ENCODE data around the gene NAA30. TPM values are rescaled to one million over a fixed set of nuclear protein-coding genes. Genes with fewer than 3 reads are reported as not detected.

Gene NAA30
- total RNA-seq, 1 experiment from 2014 or later: 17.8 TPM

DNA sequence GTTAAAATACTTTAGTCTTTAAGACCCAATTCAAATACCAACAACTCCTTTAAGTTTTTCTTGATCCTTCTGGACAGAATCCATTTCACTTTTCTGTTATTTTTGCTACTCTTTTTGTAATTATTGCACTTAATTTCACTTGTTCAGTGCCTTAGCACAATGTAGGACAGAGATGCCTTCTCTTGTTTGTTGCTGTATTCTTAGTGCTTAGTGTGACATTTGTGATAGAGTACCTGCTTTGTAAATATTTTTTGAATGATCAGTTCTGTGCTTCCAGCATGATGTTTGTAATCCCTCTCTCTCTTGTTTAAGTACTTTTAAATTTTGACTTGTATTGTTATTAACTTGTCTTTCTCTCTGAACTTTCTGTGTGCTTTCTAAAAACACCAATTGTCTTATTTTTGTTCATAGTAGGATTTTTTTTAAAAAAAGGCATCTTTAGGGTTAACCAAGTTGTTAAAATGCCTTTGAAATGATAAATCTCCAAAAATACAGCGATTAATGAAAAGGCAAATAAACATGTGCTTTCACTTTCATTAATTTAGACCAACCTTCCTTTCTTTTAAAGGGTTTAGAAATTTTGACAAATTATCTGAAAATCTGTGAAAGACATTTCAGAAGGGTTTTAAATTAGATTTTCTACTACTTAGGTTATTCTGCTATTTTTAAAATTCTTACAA is 11.9 kb downstream of the NAA30 start (continued):
- TF ChIP-seq, protein P1, sequence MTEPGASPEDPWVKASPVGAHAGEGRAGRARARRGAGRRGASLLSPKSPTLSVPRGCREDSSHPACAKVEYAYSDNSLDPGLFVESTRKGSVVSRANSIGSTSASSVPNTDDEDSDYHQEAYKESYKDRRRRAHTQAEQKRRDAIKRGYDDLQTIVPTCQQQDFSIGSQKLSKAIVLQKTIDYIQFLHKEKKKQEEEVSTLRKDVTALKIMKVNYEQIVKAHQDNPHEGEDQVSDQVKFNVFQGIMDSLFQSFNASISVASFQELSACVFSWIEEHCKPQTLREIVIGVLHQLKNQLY (CRISPR knock-in tag; IDR thresholded peaks at IDR 0.05): no peak

DNA sequence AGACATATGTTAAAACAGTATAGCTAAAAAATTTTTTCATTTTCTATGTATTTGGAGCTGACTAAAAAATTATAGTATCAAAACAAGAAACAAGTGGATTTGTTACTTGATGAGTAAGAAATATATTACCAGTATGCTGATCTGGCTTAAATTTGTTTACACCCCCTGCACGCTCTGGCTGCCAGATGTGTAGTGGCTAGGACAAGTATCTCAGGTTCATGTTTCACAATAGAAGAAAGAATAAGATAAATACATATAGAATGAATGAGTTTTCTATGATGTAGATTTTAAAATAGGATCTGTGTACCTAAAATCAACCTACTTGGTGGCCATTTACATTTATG is 13.1 kb downstream of the NAA30 start:
- Mint-ChIP-seq H3K36me3 (peaks cover 16% of the 10 kb centered on the region), H3K9me3 (no peaks in the 10 kb centered on the region), H3K4me1 (no peaks in the 10 kb centered on the region), H3K4me3 (no peak overlapping the region), H3K27ac (no peak overlapping the region), H3K27me3 (ENCODE audit: low read depth) (no peaks in the 10 kb centered on the region)
- CTCF ChIA-PET: no interaction called here
- POLR2A ChIA-PET: no interaction called here
- TF ChIP-seq GRHL2 (CRISPR knock-in tag; IDR thresholded peaks at IDR 0.05; ENCODE audit: insufficient replicate concordance, severe bottlenecking) (no peak), ETV6 (CRISPR knock-in tag; IDR thresholded peaks at IDR 0.05) (no peak), ATF1 (CRISPR knock-in tag; IDR thresholded peaks at IDR 0.05) (no peak)
- TF ChIP-seq, protein P2, sequence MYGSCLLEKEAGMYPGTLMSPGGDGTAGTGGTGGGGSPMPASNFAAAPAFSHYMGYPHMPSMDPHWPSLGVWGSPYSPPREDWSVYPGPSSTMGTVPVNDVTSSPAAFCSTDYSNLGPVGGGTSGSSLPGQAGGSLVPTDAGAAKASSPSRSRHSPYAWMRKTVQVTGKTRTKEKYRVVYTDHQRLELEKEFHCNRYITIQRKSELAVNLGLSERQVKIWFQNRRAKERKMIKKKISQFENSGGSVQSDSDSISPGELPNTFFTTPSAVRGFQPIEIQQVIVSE (CRISPR knock-in tag; IDR thresholded peaks at IDR 0.05; ENCODE audit: borderline replicate concordance): no peak
- TF ChIP-seq, protein P3, sequence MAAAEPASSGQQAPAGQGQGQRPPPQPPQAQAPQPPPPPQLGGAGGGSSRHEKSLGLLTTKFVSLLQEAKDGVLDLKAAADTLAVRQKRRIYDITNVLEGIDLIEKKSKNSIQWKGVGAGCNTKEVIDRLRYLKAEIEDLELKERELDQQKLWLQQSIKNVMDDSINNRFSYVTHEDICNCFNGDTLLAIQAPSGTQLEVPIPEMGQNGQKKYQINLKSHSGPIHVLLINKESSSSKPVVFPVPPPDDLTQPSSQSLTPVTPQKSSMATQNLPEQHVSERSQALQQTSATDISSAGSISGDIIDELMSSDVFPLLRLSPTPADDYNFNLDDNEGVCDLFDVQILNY (CRISPR knock-in tag; IDR thresholded peaks at IDR 0.05): no peak
- TF ChIP-seq, protein P4, sequence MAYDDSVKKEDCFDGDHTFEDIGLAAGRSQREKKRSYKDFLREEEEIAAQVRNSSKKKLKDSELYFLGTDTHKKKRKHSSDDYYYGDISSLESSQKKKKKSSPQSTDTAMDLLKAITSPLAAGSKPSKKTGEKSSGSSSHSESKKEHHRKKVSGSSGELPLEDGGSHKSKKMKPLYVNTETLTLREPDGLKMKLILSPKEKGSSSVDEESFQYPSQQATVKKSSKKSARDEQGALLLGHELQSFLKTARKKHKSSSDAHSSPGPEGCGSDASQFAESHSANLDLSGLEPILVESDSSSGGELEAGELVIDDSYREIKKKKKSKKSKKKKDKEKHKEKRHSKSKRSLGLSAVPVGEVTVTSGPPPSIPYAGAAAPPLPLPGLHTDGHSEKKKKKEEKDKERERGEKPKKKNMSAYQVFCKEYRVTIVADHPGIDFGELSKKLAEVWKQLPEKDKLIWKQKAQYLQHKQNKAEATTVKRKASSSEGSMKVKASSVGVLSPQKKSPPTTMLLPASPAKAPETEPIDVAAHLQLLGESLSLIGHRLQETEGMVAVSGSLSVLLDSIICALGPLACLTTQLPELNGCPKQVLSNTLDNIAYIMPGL (CRISPR knock-in tag; IDR thresholded peaks at IDR 0.05): no peak
- TF ChIP-seq, protein P5, sequence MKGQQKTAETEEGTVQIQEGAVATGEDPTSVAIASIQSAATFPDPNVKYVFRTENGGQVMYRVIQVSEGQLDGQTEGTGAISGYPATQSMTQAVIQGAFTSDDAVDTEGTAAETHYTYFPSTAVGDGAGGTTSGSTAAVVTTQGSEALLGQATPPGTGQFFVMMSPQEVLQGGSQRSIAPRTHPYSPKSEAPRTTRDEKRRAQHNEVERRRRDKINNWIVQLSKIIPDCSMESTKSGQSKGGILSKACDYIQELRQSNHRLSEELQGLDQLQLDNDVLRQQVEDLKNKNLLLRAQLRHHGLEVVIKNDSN (CRISPR knock-in tag; IDR thresholded peaks at IDR 0.05): no peak
- TF ChIP-seq, protein P6, sequence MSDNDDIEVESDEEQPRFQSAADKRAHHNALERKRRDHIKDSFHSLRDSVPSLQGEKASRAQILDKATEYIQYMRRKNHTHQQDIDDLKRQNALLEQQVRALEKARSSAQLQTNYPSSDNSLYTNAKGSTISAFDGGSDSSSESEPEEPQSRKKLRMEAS (CRISPR knock-in tag; IDR thresholded peaks at IDR 0.05): no peak
- TF ChIP-seq, protein P7, sequence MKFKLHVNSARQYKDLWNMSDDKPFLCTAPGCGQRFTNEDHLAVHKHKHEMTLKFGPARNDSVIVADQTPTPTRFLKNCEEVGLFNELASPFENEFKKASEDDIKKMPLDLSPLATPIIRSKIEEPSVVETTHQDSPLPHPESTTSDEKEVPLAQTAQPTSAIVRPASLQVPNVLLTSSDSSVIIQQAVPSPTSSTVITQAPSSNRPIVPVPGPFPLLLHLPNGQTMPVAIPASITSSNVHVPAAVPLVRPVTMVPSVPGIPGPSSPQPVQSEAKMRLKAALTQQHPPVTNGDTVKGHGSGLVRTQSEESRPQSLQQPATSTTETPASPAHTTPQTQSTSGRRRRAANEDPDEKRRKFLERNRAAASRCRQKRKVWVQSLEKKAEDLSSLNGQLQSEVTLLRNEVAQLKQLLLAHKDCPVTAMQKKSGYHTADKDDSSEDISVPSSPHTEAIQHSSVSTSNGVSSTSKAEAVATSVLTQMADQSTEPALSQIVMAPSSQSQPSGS (CRISPR knock-in tag; IDR thresholded peaks at IDR 0.05; ENCODE audit: borderline replicate concordance, low read depth): no peak
- TF ChIP-seq, protein P8, sequence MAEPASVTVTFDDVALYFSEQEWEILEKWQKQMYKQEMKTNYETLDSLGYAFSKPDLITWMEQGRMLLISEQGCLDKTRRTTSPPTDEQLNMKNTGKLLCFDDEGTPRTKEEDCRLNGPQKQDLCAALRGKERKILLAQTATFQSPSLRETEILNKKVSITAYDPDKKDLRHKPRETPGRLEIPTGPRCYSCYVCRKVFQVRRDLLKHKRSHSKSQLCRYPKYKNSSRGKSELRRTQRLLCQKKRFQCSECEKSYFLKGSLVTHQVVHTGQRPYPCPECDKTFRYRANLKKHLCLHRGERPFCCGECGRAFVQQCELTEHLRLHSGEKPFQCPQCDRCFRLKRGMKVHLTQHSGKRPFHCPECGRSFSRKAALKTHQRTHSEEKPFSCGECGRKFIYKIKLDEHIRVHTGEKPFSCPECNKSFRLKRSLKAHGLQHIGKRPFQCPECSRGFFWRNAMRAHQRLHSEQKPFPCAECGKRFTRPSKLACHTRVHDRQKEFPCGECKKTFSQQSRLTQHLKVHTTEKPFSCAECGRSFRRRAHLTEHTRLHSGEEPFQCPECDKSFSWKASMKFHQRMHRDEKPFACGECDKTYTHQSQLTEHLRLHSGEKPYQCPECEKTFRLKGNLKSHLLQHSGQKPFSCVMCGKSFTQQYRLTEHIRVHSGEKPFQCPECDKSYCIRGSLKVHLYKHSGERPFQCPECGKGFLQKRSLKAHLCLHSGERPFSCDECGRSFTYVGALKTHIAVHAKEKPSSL (CRISPR knock-in tag; conservative IDR thresholded peaks at IDR 0.05): no peak
- ATAC-seq: no peak
- no peak for DNase-seq (ENCODE audit: low spot score)

DNA sequence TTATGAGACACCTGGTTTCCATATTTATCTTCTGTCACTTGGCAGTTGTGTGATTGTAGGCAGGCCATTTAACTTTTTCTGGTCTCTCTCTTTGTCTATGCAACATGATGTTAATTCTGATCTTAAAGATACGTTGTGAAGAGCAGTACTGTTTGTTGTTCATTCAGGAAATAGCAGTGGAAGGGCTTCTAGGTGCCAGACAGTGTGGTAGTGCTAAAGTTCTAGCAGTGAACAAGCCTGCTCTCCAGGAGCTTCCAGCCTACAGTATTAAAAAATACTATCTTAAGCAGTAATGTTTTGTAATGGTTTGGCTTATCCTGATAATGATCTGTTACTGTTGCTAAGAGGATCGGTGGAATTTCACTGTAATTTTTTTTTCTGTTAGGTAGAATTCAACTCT is 15.2 kb downstream of the NAA30 start:
- Mint-ChIP-seq H3K4me3 (no peak overlapping the region), H3K27me3 (ENCODE audit: low read depth) (no peaks in the 10 kb centered on the region), H3K9me3 (no peaks in the 10 kb centered on the region), H3K4me1 (no peaks in the 10 kb centered on the region), H3K36me3 (peaks cover 11% of the 10 kb centered on the region), H3K27ac (0 out of 2 replicates have a peak overlapping the region, but pooled peaks have one; percentile 24)
- ATAC-seq (no peak), DNase-seq (ENCODE audit: low spot score) (no peak)
- ChIA-PET POLR2A (interaction anchor here (0.6 kb wide), 1 partner anchor 96 kb away, joined by 3 read pairs; no protein-coding TSS in a partner anchor), CTCF (no interaction called here)
- TF ChIP-seq ZNF232 (CRISPR knock-in tag; IDR thresholded peaks at IDR 0.05) (no peak), SMAD3 (CRISPR knock-in tag; IDR thresholded peaks at IDR 0.05; ENCODE audit: borderline replicate concordance) (no peak), NR3C1 (CRISPR knock-in tag; conservative IDR thresholded peaks at IDR 0.05; ENCODE audit: low read depth) (no peak), PRRX2 (CRISPR knock-in tag; IDR thresholded peaks at IDR 0.05) (no peak)
- TF ChIP-seq, protein P4 (CRISPR knock-in tag; IDR thresholded peaks at IDR 0.05): no peak
- TF ChIP-seq, protein P9, sequence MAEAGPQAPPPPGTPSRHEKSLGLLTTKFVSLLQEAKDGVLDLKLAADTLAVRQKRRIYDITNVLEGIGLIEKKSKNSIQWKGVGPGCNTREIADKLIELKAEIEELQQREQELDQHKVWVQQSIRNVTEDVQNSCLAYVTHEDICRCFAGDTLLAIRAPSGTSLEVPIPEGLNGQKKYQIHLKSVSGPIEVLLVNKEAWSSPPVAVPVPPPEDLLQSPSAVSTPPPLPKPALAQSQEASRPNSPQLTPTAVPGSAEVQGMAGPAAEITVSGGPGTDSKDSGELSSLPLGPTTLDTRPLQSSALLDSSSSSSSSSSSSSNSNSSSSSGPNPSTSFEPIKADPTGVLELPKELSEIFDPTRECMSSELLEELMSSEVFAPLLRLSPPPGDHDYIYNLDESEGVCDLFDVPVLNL (CRISPR knock-in tag; IDR thresholded peaks at IDR 0.05; ENCODE audit: borderline replicate concordance, low read depth): no peak
- TF ChIP-seq, protein P10, sequence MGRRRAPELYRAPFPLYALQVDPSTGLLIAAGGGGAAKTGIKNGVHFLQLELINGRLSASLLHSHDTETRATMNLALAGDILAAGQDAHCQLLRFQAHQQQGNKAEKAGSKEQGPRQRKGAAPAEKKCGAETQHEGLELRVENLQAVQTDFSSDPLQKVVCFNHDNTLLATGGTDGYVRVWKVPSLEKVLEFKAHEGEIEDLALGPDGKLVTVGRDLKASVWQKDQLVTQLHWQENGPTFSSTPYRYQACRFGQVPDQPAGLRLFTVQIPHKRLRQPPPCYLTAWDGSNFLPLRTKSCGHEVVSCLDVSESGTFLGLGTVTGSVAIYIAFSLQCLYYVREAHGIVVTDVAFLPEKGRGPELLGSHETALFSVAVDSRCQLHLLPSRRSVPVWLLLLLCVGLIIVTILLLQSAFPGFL (CRISPR knock-in tag; IDR thresholded peaks at IDR 0.05; ENCODE audit: borderline replicate concordance): no peak
